ENCODE results near the gene PSMD5. TPM values are rescaled to one million over a fixed set of nuclear protein-coding genes. Genes with fewer than 3 reads are reported as not detected.
A peak's percentile ranks its signal among the peaks of the same experiment; 100 is the strongest.

Gene PSMD5
- total and polyA plus RNA-seq, 2 donors from 2014 or later, result 17.1 to 38.3 TPM

DNA sequence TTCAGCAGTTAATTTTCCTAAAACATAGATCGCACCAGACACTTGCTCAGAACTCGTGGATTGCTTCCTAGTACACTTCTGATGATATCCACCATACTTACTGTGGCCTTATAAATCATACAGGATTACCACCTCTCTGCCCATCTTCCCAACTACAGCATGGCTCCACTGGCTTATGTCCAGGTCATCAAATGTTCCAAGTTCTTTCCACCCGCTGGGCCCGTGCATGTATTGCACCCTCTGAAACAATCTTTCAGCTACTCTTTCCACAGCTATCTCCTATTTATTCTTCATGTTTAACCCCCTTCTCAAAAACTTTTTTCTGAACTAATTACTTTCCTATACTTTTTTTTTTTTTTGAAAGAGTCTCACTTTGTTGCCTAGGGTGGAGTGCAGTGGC, 68.0 kb downstream of the PSMD5 start:
- H3K4me1 ChIP-seq (ENCODE audit: control insufficient read depth in 2 of 3, insufficient read depth in 2 of 3, low read depth in 1 of 3, low read length in 3 of 3), result no peaks in the 10 kb centered on the region
- no peak for DNase-seq
- H3K27ac ChIP-seq (ENCODE audit: low read depth in 2 of 2, low read length in 2 of 2), result no peak overlapping the region
- no peak overlapping the region for H3K4me3 ChIP-seq (ENCODE audit: low read length in 3 of 3)
- H3K9ac ChIP-seq (ENCODE audit: low read length in 3 of 3), result no peak overlapping the region
- no peak for FAIRE-seq
- H3K36me3 ChIP-seq (ENCODE audit: control insufficient read depth in 2 of 3, insufficient read depth in 3 of 3, low read length in 3 of 3), result peaks cover 3 to 46% (median 25%) of the 10 kb centered on the region in 3 donors
- TF ChIP-seq, protein P1, sequence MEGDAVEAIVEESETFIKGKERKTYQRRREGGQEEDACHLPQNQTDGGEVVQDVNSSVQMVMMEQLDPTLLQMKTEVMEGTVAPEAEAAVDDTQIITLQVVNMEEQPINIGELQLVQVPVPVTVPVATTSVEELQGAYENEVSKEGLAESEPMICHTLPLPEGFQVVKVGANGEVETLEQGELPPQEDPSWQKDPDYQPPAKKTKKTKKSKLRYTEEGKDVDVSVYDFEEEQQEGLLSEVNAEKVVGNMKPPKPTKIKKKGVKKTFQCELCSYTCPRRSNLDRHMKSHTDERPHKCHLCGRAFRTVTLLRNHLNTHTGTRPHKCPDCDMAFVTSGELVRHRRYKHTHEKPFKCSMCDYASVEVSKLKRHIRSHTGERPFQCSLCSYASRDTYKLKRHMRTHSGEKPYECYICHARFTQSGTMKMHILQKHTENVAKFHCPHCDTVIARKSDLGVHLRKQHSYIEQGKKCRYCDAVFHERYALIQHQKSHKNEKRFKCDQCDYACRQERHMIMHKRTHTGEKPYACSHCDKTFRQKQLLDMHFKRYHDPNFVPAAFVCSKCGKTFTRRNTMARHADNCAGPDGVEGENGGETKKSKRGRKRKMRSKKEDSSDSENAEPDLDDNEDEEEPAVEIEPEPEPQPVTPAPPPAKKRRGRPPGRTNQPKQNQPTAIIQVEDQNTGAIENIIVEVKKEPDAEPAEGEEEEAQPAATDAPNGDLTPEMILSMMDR (IDR thresholded peaks at IDR 0.05; ENCODE audit: borderline replicate concordance, extremely low read depth, insufficient read depth), result no peak
- H3K27me3 ChIP-seq (ENCODE audit: control insufficient read depth, insufficient read depth, low read length), result no peaks in the 10 kb centered on the region
- intact Hi-C loops (cut with DNase I), result no loop called here
- H3K9me3 ChIP-seq (ENCODE audit: control insufficient read depth in 2 of 3, insufficient read depth in 1 of 3, low read length in 3 of 3), result no peaks in the 10 kb centered on the region

- Histone ChIP-seq H3K9me3 (ENCODE audit: control insufficient read depth in 2 of 3, insufficient read depth in 1 of 3, low read length in 3 of 3) (no peaks in the 10 kb centered on the region), H3K9ac (ENCODE audit: low read length in 3 of 3) (no peak overlapping the region), H3K27me3 (ENCODE audit: control insufficient read depth, insufficient read depth, low read length) (no peaks in the 10 kb centered on the region), H3K4me3 (ENCODE audit: low read length in 3 of 3) (no peak overlapping the region), H3K4me1 (ENCODE audit: control insufficient read depth in 2 of 3, insufficient read depth in 2 of 3, low read depth in 1 of 3, low read length in 3 of 3) (no peaks in the 10 kb centered on the region), H3K27ac (ENCODE audit: low read depth in 2 of 2, low read length in 2 of 2) (peak overlapping the region in 1 of 2 donors; percentile 65), H3K36me3 (ENCODE audit: control insufficient read depth in 2 of 3, insufficient read depth in 3 of 3, low read length in 3 of 3) (peaks cover 3 to 54% (median 28%) of the 10 kb centered on the region in 3 donors)
- DNase-seq (no peak), FAIRE-seq (no peak)
- intact Hi-C loops (cut with DNase I), result no loop called here
- TF ChIP-seq, protein P1 (IDR thresholded peaks at IDR 0.05; ENCODE audit: borderline replicate concordance, extremely low read depth, insufficient read depth), result no peak
These were observed 69.5 kb downstream of the PSMD5 start for GRCh38 chr9:120773256-120773655.

GRCh38 chr9:120770931-120771330, 71.8 kb downstream of the PSMD5 start:
- Histone ChIP-seq H3K27ac (ENCODE audit: low read depth in 2 of 2, low read length in 2 of 2) (no peak overlapping the region), H3K4me3 (ENCODE audit: low read length in 3 of 3) (no peak overlapping the region), H3K4me1 (ENCODE audit: control insufficient read depth in 2 of 3, insufficient read depth in 2 of 3, low read depth in 1 of 3, low read length in 3 of 3) (no peaks in the 10 kb centered on the region), H3K9me3 (ENCODE audit: control insufficient read depth in 2 of 3, insufficient read depth in 1 of 3, low read length in 3 of 3) (no peaks in the 10 kb centered on the region), H3K27me3 (ENCODE audit: control insufficient read depth, insufficient read depth, low read length) (no peaks in the 10 kb centered on the region), H3K9ac (ENCODE audit: low read length in 3 of 3) (no peak overlapping the region), H3K36me3 (ENCODE audit: control insufficient read depth in 2 of 3, insufficient read depth in 3 of 3, low read length in 3 of 3) (peaks cover 2 to 44% (median 21%) of the 10 kb centered on the region in 3 donors)
- TF ChIP-seq, protein P1 (IDR thresholded peaks at IDR 0.05; ENCODE audit: borderline replicate concordance, extremely low read depth, insufficient read depth), result no peak
- no peak for FAIRE-seq
- intact Hi-C loops (cut with DNase I), result no loop called here
- no peak for DNase-seq

GRCh38 chr9:120768886-120769285, 73.8 kb downstream of the PSMD5 start:
- Histone ChIP-seq H3K27ac (ENCODE audit: low read depth in 2 of 2, low read length in 2 of 2) (no peak overlapping the region), H3K4me1 (ENCODE audit: control insufficient read depth in 2 of 3, insufficient read depth in 2 of 3, low read depth in 1 of 3, low read length in 3 of 3) (no peaks in the 10 kb centered on the region), H3K9ac (ENCODE audit: low read length in 3 of 3) (no peak overlapping the region), H3K9me3 (ENCODE audit: control insufficient read depth in 2 of 3, insufficient read depth in 1 of 3, low read length in 3 of 3) (no peaks in the 10 kb centered on the region), H3K27me3 (ENCODE audit: control insufficient read depth, insufficient read depth, low read length) (no peaks in the 10 kb centered on the region), H3K4me3 (ENCODE audit: low read length in 3 of 3) (no peak overlapping the region), H3K36me3 (ENCODE audit: control insufficient read depth in 2 of 3, insufficient read depth in 3 of 3, low read length in 3 of 3) (peaks cover 3 to 46% (median 22%) of the 10 kb centered on the region in 3 donors)
- FAIRE-seq (no peak), DNase-seq (no peak)
- TF ChIP-seq, protein P1 (IDR thresholded peaks at IDR 0.05; ENCODE audit: borderline replicate concordance, extremely low read depth, insufficient read depth), result no peak
- intact Hi-C loops (cut with DNase I), result no loop called here

Data from kidney (tissue), 14 donors.